Measurements from ENCODE around the gene SEC16A.

DNA sequence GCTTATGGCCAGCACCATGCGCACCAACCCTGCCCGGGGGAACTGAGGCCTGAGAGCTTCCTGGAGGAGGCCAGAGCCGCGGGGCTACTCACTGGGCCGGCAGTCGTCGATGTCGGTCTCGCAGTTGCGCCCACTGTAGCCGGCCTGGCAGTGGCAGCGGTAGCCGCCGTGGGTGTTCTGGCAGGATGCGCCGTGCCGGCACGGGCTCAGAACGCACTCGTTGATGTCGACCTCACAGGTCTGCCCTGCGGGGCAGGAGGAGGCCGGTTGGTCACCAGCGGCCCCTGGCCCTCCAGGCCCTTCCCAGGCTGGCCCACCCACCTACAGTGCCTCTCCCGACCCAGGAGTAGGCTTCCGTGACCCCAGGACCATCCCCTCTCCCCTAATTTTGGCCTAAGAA lies 27.7 kb upstream of the SEC16A start:
- TF ChIP-seq, protein P1, sequence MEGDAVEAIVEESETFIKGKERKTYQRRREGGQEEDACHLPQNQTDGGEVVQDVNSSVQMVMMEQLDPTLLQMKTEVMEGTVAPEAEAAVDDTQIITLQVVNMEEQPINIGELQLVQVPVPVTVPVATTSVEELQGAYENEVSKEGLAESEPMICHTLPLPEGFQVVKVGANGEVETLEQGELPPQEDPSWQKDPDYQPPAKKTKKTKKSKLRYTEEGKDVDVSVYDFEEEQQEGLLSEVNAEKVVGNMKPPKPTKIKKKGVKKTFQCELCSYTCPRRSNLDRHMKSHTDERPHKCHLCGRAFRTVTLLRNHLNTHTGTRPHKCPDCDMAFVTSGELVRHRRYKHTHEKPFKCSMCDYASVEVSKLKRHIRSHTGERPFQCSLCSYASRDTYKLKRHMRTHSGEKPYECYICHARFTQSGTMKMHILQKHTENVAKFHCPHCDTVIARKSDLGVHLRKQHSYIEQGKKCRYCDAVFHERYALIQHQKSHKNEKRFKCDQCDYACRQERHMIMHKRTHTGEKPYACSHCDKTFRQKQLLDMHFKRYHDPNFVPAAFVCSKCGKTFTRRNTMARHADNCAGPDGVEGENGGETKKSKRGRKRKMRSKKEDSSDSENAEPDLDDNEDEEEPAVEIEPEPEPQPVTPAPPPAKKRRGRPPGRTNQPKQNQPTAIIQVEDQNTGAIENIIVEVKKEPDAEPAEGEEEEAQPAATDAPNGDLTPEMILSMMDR (IDR thresholded peaks at IDR 0.05) = no peak
- no peak for TF ChIP-seq POLR2A (IDR thresholded peaks at IDR 0.05)
